ENCODE results near the gene EVA1B.

Gene EVA1B

DNA sequence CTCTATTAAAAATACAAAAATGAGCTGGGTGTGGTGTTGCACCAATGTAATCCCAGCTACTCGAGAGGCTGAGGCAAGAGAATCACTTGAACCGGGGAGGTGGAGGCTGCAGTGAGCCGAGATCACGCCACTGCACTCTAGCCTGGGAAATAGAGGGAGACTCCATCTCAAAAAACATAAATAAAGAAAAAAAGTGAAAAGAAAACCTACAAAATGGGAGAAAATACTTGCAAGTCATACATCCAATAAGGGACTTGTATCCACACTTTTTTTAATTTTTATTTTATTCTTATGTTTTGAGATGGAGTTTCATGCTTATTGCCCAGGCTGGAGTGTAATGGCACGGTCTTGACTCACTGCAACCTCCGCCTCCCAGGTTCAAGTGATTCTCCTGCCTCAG, 46.8 kb downstream of the EVA1B start:
- no peak for DNase-seq (ENCODE audit: low spot score)

DNA sequence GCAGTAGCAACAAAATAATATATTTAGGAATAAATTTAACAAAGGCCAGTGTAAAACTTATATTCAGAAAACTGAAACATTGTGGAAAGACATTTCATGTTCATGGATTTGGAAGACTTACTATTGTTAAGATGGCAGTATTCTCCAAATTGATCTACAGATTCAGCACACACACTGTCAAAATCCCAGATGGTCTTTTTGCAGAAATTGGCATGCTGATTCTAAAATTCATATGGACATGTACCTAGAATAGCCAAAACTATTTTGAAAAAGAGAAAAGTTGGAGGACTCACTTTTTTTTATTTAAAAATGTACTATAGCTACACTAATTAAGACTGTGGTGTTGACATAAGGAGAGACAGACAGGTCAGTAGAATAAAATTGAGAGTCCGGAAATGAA, 49.2 kb downstream of the EVA1B start:
- no peak for DNase-seq (ENCODE audit: low spot score)

DNA sequence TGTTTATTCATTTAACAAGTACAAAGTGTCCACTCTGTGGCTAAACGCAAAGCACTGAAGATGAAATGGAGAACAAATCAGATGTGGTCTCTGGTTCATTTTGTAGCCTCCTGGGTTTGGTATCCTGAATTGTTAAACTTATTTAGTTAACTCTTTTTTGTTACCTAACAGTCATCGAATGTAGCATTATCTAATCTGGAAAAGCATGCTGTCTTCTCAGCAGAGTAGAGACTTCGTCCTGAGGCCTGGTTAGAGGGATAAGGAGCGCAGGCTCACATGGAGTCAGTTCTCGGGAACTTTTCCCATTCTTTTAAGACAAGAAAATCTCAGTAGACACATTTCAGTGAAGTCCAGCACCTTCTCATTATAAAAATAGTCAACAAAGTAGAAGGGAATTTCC, 50.4 kb downstream of the EVA1B start:
- DNase-seq (ENCODE audit: low spot score): no peak
